ENCODE measurements around the gene ZSCAN16. TPM values are rescaled to one million over a fixed set of nuclear protein-coding genes. Genes with fewer than 3 reads are reported as not detected.

Gene ZSCAN16
- total and polyA plus RNA-seq, 2 of the 13 experiments (the other 11 are each of a cell fraction or from before 2014, with no cell fraction given): 5.7 to 12.7 TPM

DNA sequence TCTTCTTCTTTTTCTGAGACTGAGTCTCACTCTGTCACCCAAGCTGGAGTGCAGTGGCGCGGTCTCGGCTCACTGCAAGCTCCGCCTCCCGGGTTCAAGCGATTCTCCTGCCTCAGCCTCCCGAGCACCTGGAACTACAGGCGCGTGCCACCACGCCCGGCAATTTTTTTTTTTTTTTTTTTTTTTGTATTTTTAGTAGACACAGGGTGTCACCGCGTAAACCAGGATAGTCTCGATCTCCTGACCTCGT, 44.1 kb upstream of the ZSCAN16 start, which contains the start of gene ZNF165 (continued):
- TF ChIP-seq, protein P1, sequence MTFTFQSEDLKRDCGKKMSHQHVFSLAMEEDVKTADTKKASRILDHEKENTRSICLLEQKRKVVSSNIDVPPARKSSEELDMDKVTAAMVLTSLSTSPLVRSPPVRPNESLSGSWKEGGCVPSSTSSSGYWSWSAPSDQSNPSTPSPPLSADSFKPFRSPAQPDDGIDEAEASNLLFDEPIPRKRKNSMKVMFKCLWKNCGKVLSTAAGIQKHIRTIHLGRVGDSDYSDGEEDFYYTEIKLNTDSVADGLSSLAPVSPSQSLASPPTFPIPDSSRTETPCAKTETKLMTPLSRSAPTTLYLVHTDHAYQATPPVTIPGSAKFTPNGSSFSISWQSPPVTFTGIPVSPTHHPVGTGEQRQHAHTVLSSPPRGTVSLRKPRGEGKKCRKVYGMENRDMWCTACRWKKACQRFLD (CRISPR knock-in tag; IDR thresholded peaks at IDR 0.05; ENCODE audit: borderline replicate concordance): 0 out of 2 replicates have a peak, but pooled peaks have one; percentile 7
- TF ChIP-seq ZNF557 (CRISPR knock-in tag; IDR thresholded peaks at IDR 0.05): 0 out of 2 replicates have a peak, but pooled peaks have one; percentile 7
- TF ChIP-seq ELF4 (CRISPR knock-in tag; IDR thresholded peaks at IDR 0.05; ENCODE audit: borderline replicate concordance): peak; percentile 53; the same call in 1 of the 2 replicates
- TF ChIP-seq, protein P2, sequence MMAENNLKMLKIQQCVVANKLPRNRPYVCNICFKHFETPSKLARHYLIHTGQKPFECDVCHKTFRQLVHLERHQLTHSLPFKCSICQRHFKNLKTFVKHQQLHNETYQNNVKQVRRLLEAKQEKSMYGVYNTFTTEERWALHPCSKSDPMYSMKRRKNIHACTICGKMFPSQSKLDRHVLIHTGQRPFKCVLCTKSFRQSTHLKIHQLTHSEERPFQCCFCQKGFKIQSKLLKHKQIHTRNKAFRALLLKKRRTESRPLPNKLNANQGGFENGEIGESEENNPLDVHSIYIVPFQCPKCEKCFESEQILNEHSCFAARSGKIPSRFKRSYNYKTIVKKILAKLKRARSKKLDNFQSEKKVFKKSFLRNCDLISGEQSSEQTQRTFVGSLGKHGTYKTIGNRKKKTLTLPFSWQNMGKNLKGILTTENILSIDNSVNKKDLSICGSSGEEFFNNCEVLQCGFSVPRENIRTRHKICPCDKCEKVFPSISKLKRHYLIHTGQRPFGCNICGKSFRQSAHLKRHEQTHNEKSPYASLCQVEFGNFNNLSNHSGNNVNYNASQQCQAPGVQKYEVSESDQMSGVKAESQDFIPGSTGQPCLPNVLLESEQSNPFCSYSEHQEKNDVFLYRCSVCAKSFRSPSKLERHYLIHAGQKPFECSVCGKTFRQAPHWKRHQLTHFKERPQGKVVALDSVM (CRISPR knock-in tag; IDR thresholded peaks at IDR 0.05): 0 out of 2 replicates have a peak, but pooled peaks have one; percentile 36
- TF ChIP-seq, protein P3, sequence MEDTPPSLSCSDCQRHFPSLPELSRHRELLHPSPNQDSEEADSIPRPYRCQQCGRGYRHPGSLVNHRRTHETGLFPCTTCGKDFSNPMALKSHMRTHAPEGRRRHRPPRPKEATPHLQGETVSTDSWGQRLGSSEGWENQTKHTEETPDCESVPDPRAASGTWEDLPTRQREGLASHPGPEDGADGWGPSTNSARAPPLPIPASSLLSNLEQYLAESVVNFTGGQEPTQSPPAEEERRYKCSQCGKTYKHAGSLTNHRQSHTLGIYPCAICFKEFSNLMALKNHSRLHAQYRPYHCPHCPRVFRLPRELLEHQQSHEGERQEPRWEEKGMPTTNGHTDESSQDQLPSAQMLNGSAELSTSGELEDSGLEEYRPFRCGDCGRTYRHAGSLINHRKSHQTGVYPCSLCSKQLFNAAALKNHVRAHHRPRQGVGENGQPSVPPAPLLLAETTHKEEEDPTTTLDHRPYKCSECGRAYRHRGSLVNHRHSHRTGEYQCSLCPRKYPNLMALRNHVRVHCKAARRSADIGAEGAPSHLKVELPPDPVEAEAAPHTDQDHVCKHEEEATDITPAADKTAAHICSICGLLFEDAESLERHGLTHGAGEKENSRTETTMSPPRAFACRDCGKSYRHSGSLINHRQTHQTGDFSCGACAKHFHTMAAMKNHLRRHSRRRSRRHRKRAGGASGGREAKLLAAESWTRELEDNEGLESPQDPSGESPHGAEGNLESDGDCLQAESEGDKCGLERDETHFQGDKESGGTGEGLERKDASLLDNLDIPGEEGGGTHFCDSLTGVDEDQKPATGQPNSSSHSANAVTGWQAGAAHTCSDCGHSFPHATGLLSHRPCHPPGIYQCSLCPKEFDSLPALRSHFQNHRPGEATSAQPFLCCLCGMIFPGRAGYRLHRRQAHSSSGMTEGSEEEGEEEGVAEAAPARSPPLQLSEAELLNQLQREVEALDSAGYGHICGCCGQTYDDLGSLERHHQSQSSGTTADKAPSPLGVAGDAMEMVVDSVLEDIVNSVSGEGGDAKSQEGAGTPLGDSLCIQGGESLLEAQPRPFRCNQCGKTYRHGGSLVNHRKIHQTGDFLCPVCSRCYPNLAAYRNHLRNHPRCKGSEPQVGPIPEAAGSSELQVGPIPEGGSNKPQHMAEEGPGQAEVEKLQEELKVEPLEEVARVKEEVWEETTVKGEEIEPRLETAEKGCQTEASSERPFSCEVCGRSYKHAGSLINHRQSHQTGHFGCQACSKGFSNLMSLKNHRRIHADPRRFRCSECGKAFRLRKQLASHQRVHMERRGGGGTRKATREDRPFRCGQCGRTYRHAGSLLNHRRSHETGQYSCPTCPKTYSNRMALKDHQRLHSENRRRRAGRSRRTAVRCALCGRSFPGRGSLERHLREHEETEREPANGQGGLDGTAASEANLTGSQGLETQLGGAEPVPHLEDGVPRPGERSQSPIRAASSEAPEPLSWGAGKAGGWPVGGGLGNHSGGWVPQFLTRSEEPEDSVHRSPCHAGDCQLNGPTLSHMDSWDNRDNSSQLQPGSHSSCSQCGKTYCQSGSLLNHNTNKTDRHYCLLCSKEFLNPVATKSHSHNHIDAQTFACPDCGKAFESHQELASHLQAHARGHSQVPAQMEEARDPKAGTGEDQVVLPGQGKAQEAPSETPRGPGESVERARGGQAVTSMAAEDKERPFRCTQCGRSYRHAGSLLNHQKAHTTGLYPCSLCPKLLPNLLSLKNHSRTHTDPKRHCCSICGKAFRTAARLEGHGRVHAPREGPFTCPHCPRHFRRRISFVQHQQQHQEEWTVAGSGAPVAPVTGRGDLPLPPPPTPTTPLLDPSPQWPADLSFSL (CRISPR knock-in tag; IDR thresholded peaks at IDR 0.05): 0 out of 2 replicates have a peak, but pooled peaks have one; percentile 26
- TF ChIP-seq, protein P4, sequence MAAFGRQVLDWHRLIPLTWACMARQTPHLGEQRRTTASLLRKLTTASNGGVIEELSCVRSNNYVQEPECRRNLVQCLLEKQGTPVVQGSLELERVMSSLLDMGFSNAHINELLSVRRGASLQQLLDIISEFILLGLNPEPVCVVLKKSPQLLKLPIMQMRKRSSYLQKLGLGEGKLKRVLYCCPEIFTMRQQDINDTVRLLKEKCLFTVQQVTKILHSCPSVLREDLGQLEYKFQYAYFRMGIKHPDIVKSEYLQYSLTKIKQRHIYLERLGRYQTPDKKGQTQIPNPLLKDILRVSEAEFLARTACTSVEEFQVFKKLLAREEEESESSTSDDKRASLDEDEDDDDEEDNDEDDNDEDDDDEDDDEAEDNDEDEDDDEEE (CRISPR knock-in tag; IDR thresholded peaks at IDR 0.05): 0 out of 2 replicates have a peak, but pooled peaks have one; percentile 49
- TF ChIP-seq ZMYM2 (CRISPR knock-in tag; IDR thresholded peaks at IDR 0.05): 0 out of 2 replicates have a peak, but pooled peaks have one; percentile 10
- 0 out of 2 replicates have a peak, but pooled peaks have one; percentile 28 for TF ChIP-seq ZNF607 (CRISPR knock-in tag; IDR thresholded peaks at IDR 0.05; ENCODE audit: borderline replicate concordance)
